SU-DHL-6 (cell line): ENCODE results near the gene CSNK1D.

Experiments
- EZH2phosphoT487 ChIP-seq: fragments of 200-600 bp; sonication (generic), shearing (Covaris generic); conservative IDR thresholded peaks from 2 replicates; pipeline ENCODE4 v1.6.1; 2018; ENCODE audit warnings: mild to moderate bottlenecking, antibody characterized with exemption, low read length, moderate library complexity, mixed read lengths
- TF ChIP-seq, protein P1 (sequence below): fragments of 200-600 bp; sonication (generic); IDR thresholded peaks from one replicate; pipeline ENCODE4 v1.5.1; 2017; ENCODE audit warnings: antibody characterized with exemption, mild to moderate bottlenecking, low read length, moderate library complexity; ENCODE audit not compliant: insufficient read depth, poor library complexity, severe bottlenecking

GRCh38 chr17:82194765-82195164 is 78.7 kb downstream of the CSNK1D start:
- TF ChIP-seq, protein P1, sequence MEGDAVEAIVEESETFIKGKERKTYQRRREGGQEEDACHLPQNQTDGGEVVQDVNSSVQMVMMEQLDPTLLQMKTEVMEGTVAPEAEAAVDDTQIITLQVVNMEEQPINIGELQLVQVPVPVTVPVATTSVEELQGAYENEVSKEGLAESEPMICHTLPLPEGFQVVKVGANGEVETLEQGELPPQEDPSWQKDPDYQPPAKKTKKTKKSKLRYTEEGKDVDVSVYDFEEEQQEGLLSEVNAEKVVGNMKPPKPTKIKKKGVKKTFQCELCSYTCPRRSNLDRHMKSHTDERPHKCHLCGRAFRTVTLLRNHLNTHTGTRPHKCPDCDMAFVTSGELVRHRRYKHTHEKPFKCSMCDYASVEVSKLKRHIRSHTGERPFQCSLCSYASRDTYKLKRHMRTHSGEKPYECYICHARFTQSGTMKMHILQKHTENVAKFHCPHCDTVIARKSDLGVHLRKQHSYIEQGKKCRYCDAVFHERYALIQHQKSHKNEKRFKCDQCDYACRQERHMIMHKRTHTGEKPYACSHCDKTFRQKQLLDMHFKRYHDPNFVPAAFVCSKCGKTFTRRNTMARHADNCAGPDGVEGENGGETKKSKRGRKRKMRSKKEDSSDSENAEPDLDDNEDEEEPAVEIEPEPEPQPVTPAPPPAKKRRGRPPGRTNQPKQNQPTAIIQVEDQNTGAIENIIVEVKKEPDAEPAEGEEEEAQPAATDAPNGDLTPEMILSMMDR, result no peak
- no peak for TF ChIP-seq EZH2phosphoT487
